Hepatocyte (in vitro differentiated cells): ENCODE results near the gene VRK3. TPM values are rescaled to one million over a fixed set of nuclear protein-coding genes. Genes with fewer than 3 reads are reported as not detected.

Source experiments
- DNase-seq: peaks from one replicate; pipeline ENCODE4 v3.0.0-alpha.2; 2016; ENCODE audit warnings: low spot score
- H2AFZ ChIP-seq: fragments of 200-600 bp; sonication (generic); 2 replicates; pipeline ENCODE4 v1.6.0; 2016; ENCODE audit warnings: antibody characterized with exemption, mild to moderate bottlenecking
- H3K27ac ChIP-seq: fragments of 200-600 bp; sonication (generic); 2 replicates; pipeline ENCODE4 v1.5.1; 2016; ENCODE audit warnings: mild to moderate bottlenecking
- H3K27me3 ChIP-seq: fragments of 200-600 bp; sonication (generic); 2 replicates; pipeline ENCODE4 v1.6.1; 2016
- H3K36me3 ChIP-seq: fragments of 200-600 bp; sonication (generic); replicated peaks from 2 replicates; pipeline ENCODE4 v1.5.1; 2016; ENCODE audit warnings: low read depth; ENCODE audit not compliant: insufficient read depth
- H3K4me1 ChIP-seq: fragments of 200-600 bp; sonication (generic); 2 replicates; pipeline ENCODE4 v1.5.1; 2016; ENCODE audit warnings: mild to moderate bottlenecking, moderate library complexity; ENCODE audit not compliant: insufficient read depth
- H3K4me2 ChIP-seq: fragments of 200-600 bp; sonication (generic); 2 replicates; pipeline ENCODE4 v1.6.0; 2016
- H3K4me3 ChIP-seq: fragments of 200-600 bp; sonication (generic); 2 replicates; pipeline ENCODE4 v1.5.1; 2016; ENCODE audit warnings: mild to moderate bottlenecking
- H3K79me2 ChIP-seq: fragments of 200-600 bp; sonication (generic); 2 replicates; pipeline ENCODE4 v1.6.0; 2017; ENCODE audit warnings: mild to moderate bottlenecking
- H3K9me2 ChIP-seq: fragments of 200-600 bp; sonication (generic); replicated peaks from 2 replicates; pipeline ENCODE4 v1.6.0; 2017; ENCODE audit warnings: mild to moderate bottlenecking; ENCODE audit not compliant: insufficient read depth
- H3K9me3 ChIP-seq: fragments of 200-600 bp; sonication (generic); 2 replicates; pipeline ENCODE4 v1.5.1; 2016; ENCODE audit warnings: low read depth, mild to moderate bottlenecking
- H4K20me1 ChIP-seq: fragments of 200-600 bp; sonication (generic); 2 replicates; pipeline ENCODE4 v1.6.0; 2016; ENCODE audit warnings: mild to moderate bottlenecking; ENCODE audit not compliant: insufficient read depth, poor library complexity, severe bottlenecking
- CTCF ChIP-seq: fragments of 200-600 bp; sonication (generic); IDR thresholded peaks from 2 replicates; pipeline ENCODE4 v1.5.1; 2016; ENCODE audit warnings: antibody characterized with exemption, mild to moderate bottlenecking; ENCODE audit not compliant: poor library complexity
- EZH2 ChIP-seq: fragments of 200-600 bp; sonication (generic); IDR thresholded peaks from 2 replicates; pipeline ENCODE4 v1.6.1; 2016; ENCODE audit warnings: antibody characterized with exemption, mild to moderate bottlenecking, borderline replicate concordance
- EZH2phosphoT487 ChIP-seq: fragments of 200-600 bp; sonication (generic); IDR thresholded peaks from one replicate; pipeline ENCODE4 v1.6.1; 2018; ENCODE audit warnings: antibody characterized with exemption, mild to moderate bottlenecking, low read depth, moderate library complexity; ENCODE audit not compliant: unreplicated experiment, severe bottlenecking
- WGBS: methylation state at CpG from one replicate; pipeline ENCODE4 v1.1.6; 2016; ENCODE audit warnings: low lambda C conversion rate; ENCODE audit errors: missing lambda C conversion rate; 5-methylcytosine and 5-hydroxymethylcytosine counted together
- polyA plus RNA-seq: library from polyadenylated mRNA; unstranded; fragments of >200 nt; fragmentation: Nextera tagmentation; extraction: Ambion mirVana; gene quantifications from 2 replicates; pipeline ENCODE4 v1.2.1, GENCODE V29; 2016
- total RNA-seq: library from RNA; depleted of rRNA; stranded (reverse); fragments of >200 nt; gene quantifications from 2 replicates; pipeline ENCODE4 v1.2.3, GENCODE V29; 2014

The VRK3 gene
- total and polyA plus RNA-seq, 2 experiments from 2014 or later: 39.7 to 42.3 TPM

GRCh38 chr19:49927526-49928264 lies 97.5 kb downstream of the VRK3 start:
- H3K27ac ChIP-seq: peak overlapping the region; percentile 98
- no peaks in the 10 kb centered on the region for H3K9me3 ChIP-seq
- H3K4me3 ChIP-seq: no peak overlapping the region
- no peaks in the 10 kb centered on the region for H3K36me3 ChIP-seq
- WGBS: 93% methylated on average over 14 of the region's 14 CpGs
- H3K27me3 ChIP-seq: no peaks in the 10 kb centered on the region
- peaks cover 54% of the 10 kb centered on the region for H3K79me2 ChIP-seq
- TF ChIP-seq CTCF (no peak), EZH2phosphoT487 (no peak), EZH2 (no peak)
- H3K4me1 ChIP-seq: peaks cover 8% of the 10 kb centered on the region
- peak overlapping the region; percentile 84 for H3K4me2 ChIP-seq
- no peak overlapping the region for H2AFZ ChIP-seq
- DNase-seq: no peak
- no peaks in the 10 kb centered on the region for H4K20me1 ChIP-seq
- H3K9me2 ChIP-seq: no peaks in the 10 kb centered on the region

GRCh38 chr19:49926515-49926914 lies 98.7 kb downstream of the VRK3 start:
- TF ChIP-seq EZH2phosphoT487: no peak
- no peak for TF ChIP-seq CTCF
- TF ChIP-seq EZH2: no peak
- H3K79me2 ChIP-seq: peaks cover 66% of the 10 kb centered on the region

More at GRCh38 chr19:49926515-49926914, 98.7 kb downstream of the VRK3 start:
- H2AFZ ChIP-seq: no peak overlapping the region
- no peaks in the 10 kb centered on the region for H3K36me3 ChIP-seq
- no peaks in the 10 kb centered on the region for H3K27me3 ChIP-seq
- H3K9me3 ChIP-seq: no peaks in the 10 kb centered on the region
- H3K4me2 ChIP-seq: no peak overlapping the region
- H3K9me2 ChIP-seq: no peaks in the 10 kb centered on the region
- H3K27ac ChIP-seq: no peak overlapping the region
- H3K4me3 ChIP-seq: no peak overlapping the region
- 94% methylated on average over 10 of the region's 10 CpGs for WGBS
- DNase-seq: no peak
- peaks cover 3% of the 10 kb centered on the region for H4K20me1 ChIP-seq
- peaks cover 8% of the 10 kb centered on the region for H3K4me1 ChIP-seq

Other genes starting within 250 kb of the VRK3 start
- gene FUZ, start 212.1 kb downstream of the VRK3 start, total RNA-seq: 19.5 and 20.5 TPM in 2 replicates
- 20.4 and 24.2 TPM in 2 replicates for gene FUZ, start 212.1 kb downstream of the VRK3 start, polyA plus RNA-seq
- gene MED25, start 207.1 kb downstream of the VRK3 start, total RNA-seq: 23.0 and 29.6 TPM in 2 replicates
- gene MED25, start 207.1 kb downstream of the VRK3 start, polyA plus RNA-seq: 83.9 and 100 TPM in 2 replicates
- gene PTOV1, start 174.2 kb downstream of the VRK3 start, total RNA-seq: 76.4 and 114 TPM in 2 replicates
- gene PTOV1, start 174.2 kb downstream of the VRK3 start, polyA plus RNA-seq: 294 and 305 TPM in 2 replicates
- 16.1 and 27.0 TPM in 2 replicates for gene PNKP, start 157.8 kb downstream of the VRK3 start, total RNA-seq
- 68.6 and 84.4 TPM in 2 replicates for gene PNKP, start 157.8 kb downstream of the VRK3 start, polyA plus RNA-seq
- 15.6 and 16.3 TPM in 2 replicates for gene AKT1S1, start 148.0 kb downstream of the VRK3 start, total RNA-seq
- gene AKT1S1, start 148.0 kb downstream of the VRK3 start, polyA plus RNA-seq: 73.0 and 74.5 TPM in 2 replicates
- gene TBC1D17, start 147.7 kb downstream of the VRK3 start, total RNA-seq: 10.7 and 13.4 TPM in 2 replicates
- gene TBC1D17, start 147.7 kb downstream of the VRK3 start, polyA plus RNA-seq: 52.8 and 55.1 TPM in 2 replicates
- 0.12 and 0.60 TPM in 2 replicates for gene IL4I1, start 128.5 kb downstream of the VRK3 start, total RNA-seq
- gene IL4I1, start 128.5 kb downstream of the VRK3 start, polyA plus RNA-seq: 0.33 and 0.97 TPM in 2 replicates
- 19.8 and 34.4 TPM in 2 replicates for gene ATF5, start 96.2 kb downstream of the VRK3 start, total RNA-seq
- 16.1 and 23.8 TPM in 2 replicates for gene ATF5, start 96.2 kb downstream of the VRK3 start, polyA plus RNA-seq
- 21.3 and 33.8 TPM in 2 replicates for gene NUP62, start 95.9 kb downstream of the VRK3 start, total RNA-seq
- gene NUP62, start 95.9 kb downstream of the VRK3 start, polyA plus RNA-seq: 33.5 and 34.0 TPM in 2 replicates
- gene SIGLEC11, start 64.2 kb downstream of the VRK3 start, total RNA-seq: 15.8 and 21.2 TPM in 2 replicates
- 3.9 and 6.0 TPM in 2 replicates for gene SIGLEC11, start 64.2 kb downstream of the VRK3 start, polyA plus RNA-seq
- 5.3 and 8.0 TPM in 2 replicates for gene ZNF473, start 633 bp upstream of the VRK3 start, total RNA-seq
- gene ZNF473, start 633 bp upstream of the VRK3 start, polyA plus RNA-seq: 2.5 and 4.4 TPM in 2 replicates
- gene IZUMO2, start 137.9 kb upstream of the VRK3 start, total RNA-seq: not detected in 2 replicates
- not detected in 2 replicates for gene IZUMO2, start 137.9 kb upstream of the VRK3 start, polyA plus RNA-seq
- gene MYH14, start 178.2 kb upstream of the VRK3 start, total RNA-seq: 48.9 and 64.4 TPM in 2 replicates
- 31.7 and 40.9 TPM in 2 replicates for gene MYH14, start 178.2 kb upstream of the VRK3 start, polyA plus RNA-seq